ENCODE data around the gene SNRNP48. TPM values are rescaled to one million over a fixed set of nuclear protein-coding genes. Genes with fewer than 3 reads are reported as not detected.

SNRNP48 gene
- polyA plus RNA-seq, 1 of the 3 experiments (the other 2 are of a cell fraction): 5.7 TPM

- CTCF ChIA-PET: no interaction called here
- H3K27me3 ChIP-seq (ENCODE audit: insufficient read depth): peaks cover 38% of the 10 kb centered on the region; the same call in 1 of the 2 replicates
- H4K20me1 ChIP-seq (ENCODE audit: insufficient read depth): no peaks in the 10 kb centered on the region
- no peaks in the 10 kb centered on the region for H3K4me1 ChIP-seq (ENCODE audit: control insufficient read depth in 1 of 2, insufficient read depth in 2 of 2, low read depth in 1 of 2, low read length in 1 of 2)
- TF ChIP-seq SIN3A (IDR thresholded peaks at IDR 0.05; ENCODE audit: borderline replicate concordance, low read depth, low read length) (no peak), YY1 (IDR thresholded peaks at IDR 0.05; ENCODE audit: low read depth) (no peak), RCOR1 (IDR thresholded peaks at IDR 0.05; ENCODE audit: low read length) (no peak), EZH2phosphoT487 (IDR thresholded peaks at IDR 0.05; ENCODE audit: borderline replicate concordance, low read depth) (no peak), MEF2A (IDR thresholded peaks at IDR 0.05; ENCODE audit: borderline replicate concordance, low read depth) (no peak), USF1 (IDR thresholded peaks at IDR 0.05; ENCODE audit: borderline replicate concordance, low read depth) (no peak), ELF1 (IDR thresholded peaks at IDR 0.05) (no peak)
- no peak overlapping the region for H3K4me3 ChIP-seq (ENCODE audit: low read depth in 2 of 2, low read length in 1 of 2)
- POLR2A ChIA-PET: no interaction called here
- 5% methylated on average over 1 of the region's 1 CpG for WGBS (ENCODE audit: low lambda C conversion rate)
- H2AFZ ChIP-seq (ENCODE audit: low read depth): no peak overlapping the region
- H3K9ac ChIP-seq: no peak overlapping the region
- no peak overlapping the region for H3K4me2 ChIP-seq
- H3F3A ChIP-seq (replicated peaks; ENCODE audit: insufficient read depth): no peaks in the 10 kb centered on the region
- no peaks in the 10 kb centered on the region for H3K9me3 ChIP-seq
- no peaks in the 10 kb centered on the region for H3K9me2 ChIP-seq
- H3K36me3 ChIP-seq (replicated peaks in 1 of 2; ENCODE audit: control insufficient read depth in 1 of 2, insufficient read depth in 2 of 2, low read length in 1 of 2): no peaks in the 10 kb centered on the region
- H3K79me2 ChIP-seq (ENCODE audit: insufficient read depth): no peaks in the 10 kb centered on the region
- H3K27ac ChIP-seq (ENCODE audit: low read depth in 2 of 2, low read length in 1 of 2): no peak overlapping the region
- no peak for DNase-seq
Observed at GRCh38 chr6:7656355-7656754, 66.4 kb downstream of the SNRNP48 start.

DNA sequence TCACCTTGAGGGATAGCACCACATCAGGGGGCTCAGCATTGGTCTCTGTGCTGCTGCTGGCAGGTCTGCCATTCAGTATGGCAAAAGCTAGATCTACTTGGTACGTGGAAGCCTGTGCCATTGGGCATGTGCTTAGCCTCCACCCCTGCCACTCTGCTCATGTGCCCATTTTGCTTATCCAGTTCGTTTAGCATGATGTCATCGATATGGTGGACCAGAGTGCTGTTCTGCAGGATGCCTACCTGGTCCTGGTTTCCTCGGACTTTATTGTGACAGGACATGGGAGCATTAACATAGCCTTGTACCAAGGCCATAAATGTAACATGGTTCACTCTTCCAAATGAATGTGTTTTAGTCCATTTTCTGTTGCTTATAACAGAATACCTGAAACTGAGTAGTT lies 68.5 kb downstream of the SNRNP48 start:
- Histone ChIP-seq H3K79me2 (ENCODE audit: insufficient read depth) (no peaks in the 10 kb centered on the region), H3K9me2 (no peaks in the 10 kb centered on the region), H3K36me3 (replicated peaks in 1 of 2; ENCODE audit: control insufficient read depth in 1 of 2, insufficient read depth in 2 of 2, low read length in 1 of 2) (no peaks in the 10 kb centered on the region), H3K4me3 (ENCODE audit: low read depth in 2 of 2, low read length in 1 of 2) (no peak overlapping the region), H4K20me1 (ENCODE audit: insufficient read depth) (no peaks in the 10 kb centered on the region), H3F3A (replicated peaks; ENCODE audit: insufficient read depth) (no peaks in the 10 kb centered on the region), H3K27ac (ENCODE audit: low read depth in 2 of 2, low read length in 1 of 2) (no peak overlapping the region), H3K9me3 (no peaks in the 10 kb centered on the region), H3K4me1 (ENCODE audit: control insufficient read depth in 1 of 2, insufficient read depth in 2 of 2, low read depth in 1 of 2, low read length in 1 of 2) (no peaks in the 10 kb centered on the region), H3K27me3 (ENCODE audit: insufficient read depth) (peaks cover 38% of the 10 kb centered on the region; the same call in 1 of the 2 replicates), H3K9ac (no peak overlapping the region), H3K4me2 (no peak overlapping the region), H2AFZ (ENCODE audit: low read depth) (no peak overlapping the region)
- POLR2A ChIA-PET: no interaction called here
- DNase-seq: no peak
- WGBS (ENCODE audit: low lambda C conversion rate): 13% methylated on average over 4 of the region's 4 CpGs
- CTCF ChIA-PET: no interaction called here
- no peak for TF ChIP-seq TAF1 (IDR thresholded peaks at IDR 0.05; ENCODE audit: borderline replicate concordance, low read depth, low read length)
- TF ChIP-seq SMC3 (IDR thresholded peaks at IDR 0.05; ENCODE audit: low read depth, low read length): no peak
- no peak for TF ChIP-seq TCF12 (IDR thresholded peaks at IDR 0.05)
- TF ChIP-seq CHD2 (IDR thresholded peaks at IDR 0.05; ENCODE audit: low read length, partially characterized antibody): no peak
- TF ChIP-seq RAD21 (IDR thresholded peaks at IDR 0.05; ENCODE audit: low read length): no peak
- TF ChIP-seq POLR2AphosphoS5 (IDR thresholded peaks at IDR 0.05; ENCODE audit: low read depth, low read length): no peak
- no peak for TF ChIP-seq NRF1 (IDR thresholded peaks at IDR 0.05; ENCODE audit: low read depth, low read length)
- no peak for TF ChIP-seq EP300 (IDR thresholded peaks at IDR 0.05; ENCODE audit: borderline replicate concordance in 1 of 2, low read depth in 1 of 2, low read length in 1 of 2)
- TF ChIP-seq EZH2phosphoT487 (IDR thresholded peaks at IDR 0.05; ENCODE audit: borderline replicate concordance, low read depth): no peak
- TF ChIP-seq, protein P1, sequence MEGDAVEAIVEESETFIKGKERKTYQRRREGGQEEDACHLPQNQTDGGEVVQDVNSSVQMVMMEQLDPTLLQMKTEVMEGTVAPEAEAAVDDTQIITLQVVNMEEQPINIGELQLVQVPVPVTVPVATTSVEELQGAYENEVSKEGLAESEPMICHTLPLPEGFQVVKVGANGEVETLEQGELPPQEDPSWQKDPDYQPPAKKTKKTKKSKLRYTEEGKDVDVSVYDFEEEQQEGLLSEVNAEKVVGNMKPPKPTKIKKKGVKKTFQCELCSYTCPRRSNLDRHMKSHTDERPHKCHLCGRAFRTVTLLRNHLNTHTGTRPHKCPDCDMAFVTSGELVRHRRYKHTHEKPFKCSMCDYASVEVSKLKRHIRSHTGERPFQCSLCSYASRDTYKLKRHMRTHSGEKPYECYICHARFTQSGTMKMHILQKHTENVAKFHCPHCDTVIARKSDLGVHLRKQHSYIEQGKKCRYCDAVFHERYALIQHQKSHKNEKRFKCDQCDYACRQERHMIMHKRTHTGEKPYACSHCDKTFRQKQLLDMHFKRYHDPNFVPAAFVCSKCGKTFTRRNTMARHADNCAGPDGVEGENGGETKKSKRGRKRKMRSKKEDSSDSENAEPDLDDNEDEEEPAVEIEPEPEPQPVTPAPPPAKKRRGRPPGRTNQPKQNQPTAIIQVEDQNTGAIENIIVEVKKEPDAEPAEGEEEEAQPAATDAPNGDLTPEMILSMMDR (IDR thresholded peaks at IDR 0.05): no peak
- no peak for TF ChIP-seq FOSL2 (IDR thresholded peaks at IDR 0.05; ENCODE audit: borderline replicate concordance, low read depth)
- no peak for TF ChIP-seq RCOR1 (IDR thresholded peaks at IDR 0.05; ENCODE audit: low read length)
- no peak for TF ChIP-seq SIN3A (IDR thresholded peaks at IDR 0.05; ENCODE audit: borderline replicate concordance, low read depth, low read length)
- TF ChIP-seq GABPA (IDR thresholded peaks at IDR 0.05; ENCODE audit: low read depth): no peak
- TF ChIP-seq, protein P2, sequence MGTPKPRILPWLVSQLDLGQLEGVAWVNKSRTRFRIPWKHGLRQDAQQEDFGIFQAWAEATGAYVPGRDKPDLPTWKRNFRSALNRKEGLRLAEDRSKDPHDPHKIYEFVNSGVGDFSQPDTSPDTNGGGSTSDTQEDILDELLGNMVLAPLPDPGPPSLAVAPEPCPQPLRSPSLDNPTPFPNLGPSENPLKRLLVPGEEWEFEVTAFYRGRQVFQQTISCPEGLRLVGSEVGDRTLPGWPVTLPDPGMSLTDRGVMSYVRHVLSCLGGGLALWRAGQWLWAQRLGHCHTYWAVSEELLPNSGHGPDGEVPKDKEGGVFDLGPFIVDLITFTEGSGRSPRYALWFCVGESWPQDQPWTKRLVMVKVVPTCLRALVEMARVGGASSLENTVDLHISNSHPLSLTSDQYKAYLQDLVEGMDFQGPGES (IDR thresholded peaks at IDR 0.05; ENCODE audit: low read depth, low read length): no peak
- TF ChIP-seq REST (IDR thresholded peaks at IDR 0.05; ENCODE audit: low read depth, low read length): no peak
- no peak for TF ChIP-seq MAX (IDR thresholded peaks at IDR 0.05; ENCODE audit: low read depth)
- no peak for TF ChIP-seq RFX5 (IDR thresholded peaks at IDR 0.05; ENCODE audit: low read length)
- TF ChIP-seq MEF2A (IDR thresholded peaks at IDR 0.05; ENCODE audit: borderline replicate concordance, low read depth): no peak

Measured in SK-N-SH (cell line).